Brain microvascular endothelial cell (primary cell): Measurements from ENCODE around the gene TMEM207.
A peak's percentile ranks its signal among the peaks of the same experiment; 100 is the strongest.

Experiments used
- DNase-seq: peaks from one replicate; pipeline ENCODE4 v3.0.0-alpha.2; 2020
- H3K27ac ChIP-seq: fragments of 250-450 bp; sonication (Bioruptor Pico); 2 replicates; pipeline ENCODE4 v1.5.1; 2020; ENCODE audit warnings: mild to moderate bottlenecking, moderate library complexity
- H3K27me3 ChIP-seq: fragments of 250-450 bp; sonication (Bioruptor Pico); replicated peaks from 2 replicates; pipeline ENCODE4 v1.5.1; 2020; ENCODE audit warnings: mild to moderate bottlenecking
- H3K36me3 ChIP-seq: fragments of 250-450 bp; sonication (Bioruptor Pico); replicated peaks from 2 replicates; pipeline ENCODE4 v1.5.1; 2020; ENCODE audit warnings: mild to moderate bottlenecking
- H3K4me3 ChIP-seq: 2 replicates; pipeline ENCODE4 v1.5.1; 2011; ENCODE audit warnings: low read depth, mild to moderate bottlenecking, control low read depth, low read length, moderate library complexity
- CTCF ChIP-seq: IDR thresholded peaks from 2 replicates; pipeline ENCODE4 v1.5.1; 2011; ENCODE audit warnings: low read depth, mild to moderate bottlenecking, moderate library complexity, low read length, control low read depth, inconsistent platforms; ENCODE audit errors: missing control alignments
- in situ Hi-C: cut with HindIII; loops from 2 replicates; pipeline ENCODE4 v1.10.0; 2017; ENCODE audit warnings: low sequenced_read_pairs, low pct_ligation_motif_present

TMEM207 gene

GRCh38 chr3:190396001-190396400 is 53.7 kb downstream of the TMEM207 start:
- in situ Hi-C loops, result no loop called here
- TF ChIP-seq CTCF, result no peak
- H3K27ac ChIP-seq, result no peak overlapping the region
- no peaks in the 10 kb centered on the region for H3K36me3 ChIP-seq
- DNase-seq, result no peak
- no peaks in the 10 kb centered on the region for H3K27me3 ChIP-seq
- no peak overlapping the region for H3K4me3 ChIP-seq

GRCh38 chr3:190388703-190389102 is 61.0 kb downstream of the TMEM207 start:
- no peak overlapping the region for H3K4me3 ChIP-seq
- in situ Hi-C loops, result no loop called here
- H3K27me3 ChIP-seq, result no peaks in the 10 kb centered on the region
- no peak overlapping the region for H3K27ac ChIP-seq
- DNase-seq, result no peak
- H3K36me3 ChIP-seq, result no peaks in the 10 kb centered on the region
- no peak for TF ChIP-seq CTCF

GRCh38 chr3:190387578-190388213 is 62.0 kb downstream of the TMEM207 start, which contains the start of gene CLDN16:
Gene CLDN16, plus strand, starts transcription at chr3:190388163. Its CDS starts 167 bp downstream, at chr3:190388330.
- H3K4me3 ChIP-seq, result no peak within 1 kb of the TSS
- in situ Hi-C loops, result no loop called here
- H3K27ac ChIP-seq, result peak within 1 kb of the TSS; percentile 94
- H3K36me3 ChIP-seq, result no peaks in the 10 kb centered on the region
- TF ChIP-seq CTCF, result no peak
- H3K27me3 ChIP-seq, result no peaks in the 10 kb centered on the region
- no peak for DNase-seq

- Histone ChIP-seq H3K27ac (peak overlapping the region; percentile 94), H3K27me3 (no peaks in the 10 kb centered on the region), H3K36me3 (no peaks in the 10 kb centered on the region), H3K4me3 (peak overlapping the region; percentile 30)
- TF ChIP-seq CTCF, result no peak
- DNase-seq, result peak; percentile 97
- in situ Hi-C loops, result no loop called here
These were observed 63.7 kb downstream of the TMEM207 start for GRCh38 chr3:190385731-190386688.

- Histone ChIP-seq H3K27me3 (no peaks in the 10 kb centered on the region), H3K27ac (no peak overlapping the region), H3K36me3 (no peaks in the 10 kb centered on the region), H3K4me3 (no peak overlapping the region)
- in situ Hi-C loops, result no loop called here
- DNase-seq, result peak; percentile 67
- peak; percentile 67 for TF ChIP-seq CTCF
These were observed 65.4 kb downstream of the TMEM207 start for GRCh38 chr3:190384309-190384756.
